AG04449 (cell line): Measurements from ENCODE around the gene FARS2.
A peak's percentile ranks its signal among the peaks of the same experiment; 100 is the strongest.

ENCODE experiments used
- CTCF ChIA-PET: fragments of 350-600 bp; formaldehyde crosslinking; extraction: SDS; loops from one replicate; lab custom pipeline; 2021; ENCODE audit warnings: antibody characterized with exemption; lab: Yijun Ruan, JAX
- POLR2A ChIA-PET: fragments of 400-600, 350-600 bp; formaldehyde crosslinking; extraction: SDS; loops from one replicate; lab custom pipeline; 2020; ENCODE audit warnings: antibody characterized with exemption, inconsistent platforms; lab: Yijun Ruan, JAX
- DNase-seq: peaks from one replicate; pipeline ENCODE4 v3.0.0-alpha.2; 2010; ENCODE audit warnings: low read depth, low spot score
- H3K4me3 ChIP-seq: 2 replicates; pipeline ENCODE4 v1.5.1; 2011; ENCODE audit warnings: low read depth, mild to moderate bottlenecking, control low read depth, low read length
- TF ChIP-seq, protein P1 (sequence below): IDR thresholded peaks from one replicate; pipeline ENCODE4 v1.5.1; 2011; ENCODE audit warnings: mild to moderate bottlenecking, moderate library complexity, low read length, control low read depth, inconsistent platforms; ENCODE audit not compliant: insufficient read depth; ENCODE audit errors: missing control alignments

The FARS2 gene

DNA sequence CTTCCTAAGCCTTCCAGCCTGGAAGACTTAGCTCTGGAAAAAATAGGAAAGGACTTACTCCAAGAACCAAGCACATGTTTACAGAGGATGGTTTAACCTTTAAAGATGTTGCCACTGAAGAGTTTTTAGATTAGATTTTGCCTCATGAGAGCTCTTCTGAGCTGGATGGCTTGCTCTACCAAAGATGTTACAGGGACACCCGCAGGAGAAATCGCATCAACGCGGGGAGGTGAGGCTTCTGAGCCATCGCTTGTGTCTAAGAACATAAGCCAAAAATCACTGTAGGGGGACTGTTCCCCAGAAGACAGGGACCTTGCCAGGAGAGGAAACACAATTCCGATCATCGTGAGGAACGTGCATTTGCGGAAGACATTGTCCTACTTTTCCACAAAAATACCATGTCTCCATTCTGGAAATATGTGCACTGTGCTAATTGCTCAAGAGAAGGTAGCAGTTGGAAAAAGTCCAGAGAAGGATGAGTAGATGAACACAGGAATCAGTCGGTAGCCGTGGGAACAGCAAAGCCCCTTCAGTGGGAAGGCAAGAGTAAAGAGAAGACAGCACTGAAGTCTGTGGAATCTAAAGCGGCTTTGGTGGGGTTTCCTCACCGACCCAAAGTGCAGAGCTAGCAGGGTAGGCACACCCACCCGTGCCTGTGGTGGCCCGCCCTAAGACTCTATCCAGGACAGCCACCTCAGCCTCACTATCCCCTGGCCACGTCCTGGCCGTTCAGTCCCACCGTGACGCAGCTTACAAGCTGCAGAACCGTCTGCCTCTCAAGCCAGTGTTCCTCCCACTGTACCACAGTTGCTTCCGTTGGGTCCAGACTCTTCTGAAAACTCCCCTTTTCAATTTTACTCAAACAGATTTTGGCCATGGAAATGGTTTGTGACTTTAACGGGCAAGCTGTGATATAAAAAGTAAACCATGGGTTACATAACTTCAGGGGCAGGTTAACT, 410.6 kb downstream of the FARS2 start:
- no peak overlapping the region for H3K4me3 ChIP-seq
- no peak for DNase-seq
- TF ChIP-seq, protein P1, sequence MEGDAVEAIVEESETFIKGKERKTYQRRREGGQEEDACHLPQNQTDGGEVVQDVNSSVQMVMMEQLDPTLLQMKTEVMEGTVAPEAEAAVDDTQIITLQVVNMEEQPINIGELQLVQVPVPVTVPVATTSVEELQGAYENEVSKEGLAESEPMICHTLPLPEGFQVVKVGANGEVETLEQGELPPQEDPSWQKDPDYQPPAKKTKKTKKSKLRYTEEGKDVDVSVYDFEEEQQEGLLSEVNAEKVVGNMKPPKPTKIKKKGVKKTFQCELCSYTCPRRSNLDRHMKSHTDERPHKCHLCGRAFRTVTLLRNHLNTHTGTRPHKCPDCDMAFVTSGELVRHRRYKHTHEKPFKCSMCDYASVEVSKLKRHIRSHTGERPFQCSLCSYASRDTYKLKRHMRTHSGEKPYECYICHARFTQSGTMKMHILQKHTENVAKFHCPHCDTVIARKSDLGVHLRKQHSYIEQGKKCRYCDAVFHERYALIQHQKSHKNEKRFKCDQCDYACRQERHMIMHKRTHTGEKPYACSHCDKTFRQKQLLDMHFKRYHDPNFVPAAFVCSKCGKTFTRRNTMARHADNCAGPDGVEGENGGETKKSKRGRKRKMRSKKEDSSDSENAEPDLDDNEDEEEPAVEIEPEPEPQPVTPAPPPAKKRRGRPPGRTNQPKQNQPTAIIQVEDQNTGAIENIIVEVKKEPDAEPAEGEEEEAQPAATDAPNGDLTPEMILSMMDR, result no peak
- CTCF ChIA-PET, result interaction anchor here (0.8 to 1.8 kb wide), 3 partner anchors 201 to 250 kb away, joined by 4 to 6 read pairs (median 6); no protein-coding TSS in a partner anchor
- POLR2A ChIA-PET, result interaction anchor here (0.9 to 1.0 kb wide), 2 partner anchors 9 to 328 kb away, joined by 4 to 5 read pairs; no protein-coding TSS in a partner anchor

DNA sequence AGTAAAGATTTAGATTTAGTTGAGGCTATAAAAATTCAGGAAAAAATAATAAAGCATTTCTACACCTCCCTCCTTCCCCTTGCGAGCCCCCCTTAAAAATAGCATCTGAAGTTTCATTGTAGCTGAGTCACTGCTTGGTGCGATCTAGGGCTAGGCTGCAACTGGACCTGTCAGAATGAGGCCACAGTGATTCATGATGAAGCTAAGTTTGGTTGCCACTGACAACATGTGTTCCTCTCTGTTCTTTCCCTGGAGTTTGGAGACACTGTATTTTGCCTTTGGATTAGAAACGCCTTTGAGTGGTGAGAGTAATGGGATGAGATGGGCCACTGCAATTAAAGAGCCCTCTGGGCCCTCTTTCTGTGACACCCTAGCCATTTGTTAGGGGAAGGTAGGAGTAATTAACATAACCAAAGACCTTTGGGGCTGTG, 411.3 kb downstream of the FARS2 start:
- TF ChIP-seq, protein P1, result no peak
- DNase-seq, result peak; percentile 62
- H3K4me3 ChIP-seq, result no peak overlapping the region
- ChIA-PET POLR2A (interaction anchor here (0.9 kb wide), 1 partner anchor 9 kb away, joined by 5 read pairs; no protein-coding TSS in a partner anchor), CTCF (interaction anchor here (0.8 to 1.6 kb wide), 2 partner anchors 201 to 250 kb away, joined by 4 to 6 read pairs; no protein-coding TSS in a partner anchor)

DNA sequence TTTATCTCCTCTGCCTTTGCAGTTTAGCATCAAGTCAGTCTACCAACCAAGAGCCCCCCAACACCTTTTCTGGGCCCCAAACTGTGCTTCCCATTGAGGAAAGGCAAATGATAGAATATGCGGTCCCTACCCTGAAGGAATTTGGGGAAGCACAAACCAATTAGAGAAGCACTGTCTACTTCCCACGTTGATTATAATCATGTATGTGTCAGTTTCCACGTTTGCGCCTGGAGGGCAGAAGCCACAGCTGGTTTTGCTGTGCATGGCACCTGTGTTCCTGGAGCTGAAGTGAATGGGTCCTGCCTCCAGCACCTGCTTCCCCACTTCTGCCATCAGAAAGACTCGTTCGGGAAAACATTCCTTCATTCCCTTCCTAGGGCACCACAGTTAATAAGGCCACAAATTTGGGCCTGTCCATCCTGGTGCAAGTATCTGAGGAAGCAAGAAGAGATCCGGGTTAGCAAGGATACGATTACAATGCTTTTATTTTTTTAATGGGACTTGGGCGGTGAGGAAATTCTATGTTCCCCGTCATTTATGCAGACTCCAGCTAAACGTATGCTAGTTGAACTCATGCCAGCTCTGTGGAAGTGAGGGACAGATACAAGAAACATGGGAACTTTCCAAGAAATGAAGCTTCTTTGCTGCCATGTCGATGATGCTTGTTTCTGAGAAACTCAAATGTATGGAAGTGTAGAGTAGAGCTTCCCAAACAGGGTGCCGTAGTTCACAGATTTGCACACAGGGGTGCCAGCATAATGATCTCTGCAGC, 411.9 kb downstream of the FARS2 start:
- TF ChIP-seq, protein P1, result no peak
- no peak overlapping the region for H3K4me3 ChIP-seq
- POLR2A ChIA-PET, result interaction anchor here (0.9 kb wide), 1 partner anchor 10 kb away, joined by 5 read pairs; no protein-coding TSS in a partner anchor
- CTCF ChIA-PET, result interaction anchor here (1.6 kb wide), 1 partner anchor 202 kb away, joined by 6 read pairs; no protein-coding TSS in a partner anchor
- no peak for DNase-seq

DNA sequence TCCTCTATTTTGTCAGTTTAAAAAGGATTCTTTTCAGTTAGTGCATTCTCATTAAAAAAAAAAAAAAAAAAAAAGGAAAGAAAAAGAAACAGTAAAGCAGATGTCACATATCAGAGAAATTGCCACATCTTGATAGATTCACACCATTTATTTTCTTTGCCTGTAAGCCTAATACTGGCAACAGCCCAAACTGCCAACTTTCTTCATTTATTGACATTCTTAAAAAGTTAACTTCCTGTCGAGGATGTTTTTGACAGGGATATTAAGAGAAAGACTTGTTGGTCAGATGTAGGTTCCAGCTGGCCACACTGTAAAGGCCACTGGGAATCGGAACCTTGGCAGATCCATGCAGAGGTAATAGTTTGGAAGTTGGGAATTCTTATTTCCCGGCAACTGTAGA, 412.8 kb downstream of the FARS2 start:
- no peak overlapping the region for H3K4me3 ChIP-seq
- TF ChIP-seq, protein P1, result no peak
- ChIA-PET POLR2A (no interaction called here), CTCF (no interaction called here)
- DNase-seq, result no peak

DNA sequence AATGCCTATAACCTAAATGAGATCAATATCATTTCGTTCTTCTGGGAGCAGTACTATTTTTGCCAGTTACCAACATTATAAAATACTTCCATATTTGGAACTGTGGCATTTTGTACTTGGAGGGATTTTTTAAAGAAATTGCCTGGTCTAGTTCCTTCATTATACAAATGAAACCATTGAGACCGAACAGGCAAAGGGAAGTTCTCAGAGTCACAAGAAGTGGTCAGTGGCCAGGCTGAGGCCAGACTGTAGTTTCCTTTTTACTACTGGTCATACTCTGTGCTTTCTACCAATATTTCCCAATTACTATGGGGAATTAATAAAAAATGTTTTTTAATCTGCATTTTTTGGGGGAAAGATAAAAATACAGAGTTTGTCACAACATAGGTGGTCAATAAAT, 413.4 kb downstream of the FARS2 start:
- DNase-seq, result no peak

More for the DNA sequence above, 413.4 kb downstream of the FARS2 start:
- TF ChIP-seq, protein P1, result no peak
- ChIA-PET CTCF (no interaction called here), POLR2A (no interaction called here)
- no peak overlapping the region for H3K4me3 ChIP-seq
